ENCODE data around the gene METRN. TPM values are rescaled to one million over a fixed set of nuclear protein-coding genes. Genes with fewer than 3 reads are reported as not detected.
"Not testable (repeated sequence)": the region's sequence is repeated elsewhere in the genome, so short reads cannot be mapped to it uniquely, and the experiment has no call there.

METRN gene
- total and polyA plus RNA-seq, 4 experiments from 2014 or later, result 6.9 to 18.8 (median 8.0) TPM

GRCh38 chr16:684961-685696, 29.8 kb upstream of the METRN start:
- CTCF ChIA-PET (ENCODE audit: partially characterized antibody), result no interaction called here
- intact Hi-C loops (cut with micrococcal nuclease), result loop anchor here (1.0 to 2.0 kb wide), 2 partner anchors 17 to 36 kb away; partner anchors contain the start of genes RHOT2 and WDR90
- H3K4me1 Mint-ChIP-seq, result peaks cover 5 to 47% (median 29%) of the 10 kb centered on the region in 4 donors

GRCh38 chr16:685967-686366, 29.0 kb upstream of the METRN start:
- no peaks in the 10 kb centered on the region for H3K27me3 ChIP-seq (ENCODE audit: insufficient read depth, low read length)
- Mint-ChIP-seq H3K27me3 (no peaks in the 10 kb centered on the region), H3K36me3 (peaks cover 4 to 18% of the 10 kb centered on the region in 2 donors), H3K4me1 (peaks cover 9 to 54% (median 32%) of the 10 kb centered on the region in 4 donors), H3K4me3 (peak overlapping the region in 5 of 8 donors; percentile 9 to 59 (median 46)), H3K27ac (peak overlapping the region in 2 of 7 donors; percentile 48 to 72), H3K9me3 (peaks cover 0 to 1% (median 0%) of the 10 kb centered on the region in 8 donors)
- no peak overlapping the region for H3K4me3 ChIP-seq (ENCODE audit: low read length in 2 of 2)
- H3K9me3 ChIP-seq (ENCODE audit: control insufficient read depth in 1 of 2, low read length in 2 of 2), result no peaks in the 10 kb centered on the region
- peaks cover 12% of the 10 kb centered on the region for H3K36me3 ChIP-seq (ENCODE audit: insufficient read depth, low read length)
- peaks cover 65% of the 10 kb centered on the region for H3K4me1 ChIP-seq (ENCODE audit: insufficient read depth, low read length)
- intact Hi-C loops (cut with micrococcal nuclease), result loop anchor here (2.0 kb wide), 1 partner anchor 37 kb away; the partner anchor contains the start of gene WDR90
- DNase-seq, result no peak
- POLR2A ChIA-PET (ENCODE audit: partially characterized antibody), result interaction anchor here (1.0 to 10.2 kb wide), 2 partner anchors 7 to 13 kb away, joined by 3 to 212 read pairs; partner anchors contain the start of gene WDR24
- no peak overlapping the region for H3K27ac ChIP-seq (ENCODE audit: low read depth, low read length)
- CTCF ChIA-PET (ENCODE audit: partially characterized antibody), result interaction anchor here (1.0 kb wide), 2 partner anchors 9 to 26 kb away, joined by 3 to 4 read pairs; no protein-coding TSS in a partner anchor

More at GRCh38 chr16:684961-685696, 29.8 kb upstream of the METRN start:
- Mint-ChIP-seq H3K9me3 (peaks cover 0 to 1% (median 0%) of the 10 kb centered on the region in 8 donors), H3K36me3 (peaks cover 4 to 17% of the 10 kb centered on the region in 2 donors), H3K27me3 (no peaks in the 10 kb centered on the region), H3K4me3 (peak overlapping the region in 2 of 8 donors; percentile 10 to 29), H3K27ac (peak overlapping the region in 1 of 7 donors; percentile 86)
- POLR2A ChIA-PET (ENCODE audit: partially characterized antibody), result interaction anchor here (0.8 to 10.2 kb wide), 8 partner anchors 8 to 48 kb away, joined by 3 to 212 read pairs (median 7); partner anchors contain the start of genes RHBDL1, RHOT2 and WDR24
- Histone ChIP-seq H3K36me3 (ENCODE audit: insufficient read depth, low read length) (peaks cover 12% of the 10 kb centered on the region), H3K9me3 (ENCODE audit: control insufficient read depth in 1 of 2, low read length in 2 of 2) (no peaks in the 10 kb centered on the region), H3K4me1 (ENCODE audit: insufficient read depth, low read length) (peaks cover 62% of the 10 kb centered on the region), H3K27ac (ENCODE audit: low read depth, low read length) (no peak overlapping the region), H3K27me3 (ENCODE audit: insufficient read depth, low read length) (no peaks in the 10 kb centered on the region), H3K4me3 (ENCODE audit: low read length in 2 of 2) (no peak overlapping the region)
- no peak for DNase-seq

- peaks cover 4 to 11% of the 10 kb centered on the region in 2 donors for H3K36me3 Mint-ChIP-seq
- Histone ChIP-seq H3K4me1 (ENCODE audit: insufficient read depth, low read length) (peaks cover 58% of the 10 kb centered on the region), H3K36me3 (ENCODE audit: insufficient read depth, low read length) (peaks cover 9% of the 10 kb centered on the region), H3K9me3 (ENCODE audit: control insufficient read depth in 1 of 2, low read length in 2 of 2) (no peaks in the 10 kb centered on the region), H3K27me3 (ENCODE audit: insufficient read depth, low read length) (no peaks in the 10 kb centered on the region), H3K4me3 (ENCODE audit: low read length in 2 of 2) (no peak overlapping the region), H3K27ac (ENCODE audit: low read depth, low read length) (no peak overlapping the region)
- ChIA-PET CTCF (ENCODE audit: partially characterized antibody) (interaction anchor here (1.0 kb wide), 2 partner anchors 9 to 26 kb away, joined by 3 to 4 read pairs; no protein-coding TSS in a partner anchor), POLR2A (ENCODE audit: partially characterized antibody) (interaction anchor here (1.0 to 10.2 kb wide), 2 partner anchors 6 to 14 kb away, joined by 3 to 212 read pairs; partner anchors contain the start of gene WDR24)
- intact Hi-C loops (cut with micrococcal nuclease), result no loop called here
- DNase-seq, result no peak
- no peak overlapping the region for H3K27ac Mint-ChIP-seq
- H3K4me3 Mint-ChIP-seq, result peak overlapping the region in 3 of 8 donors; percentile 17 to 59 (median 51)
- peaks cover 10 to 51% (median 28%) of the 10 kb centered on the region in 4 donors for H3K4me1 Mint-ChIP-seq
- H3K27me3 Mint-ChIP-seq, result no peaks in the 10 kb centered on the region
- peaks cover 0 to 3% (median 0%) of the 10 kb centered on the region in 8 donors for H3K9me3 Mint-ChIP-seq
These were observed 28.3 kb upstream of the METRN start for GRCh38 chr16:686459-687260.

GRCh38 chr16:687499-687898, 27.4 kb upstream of the METRN start:
- Histone ChIP-seq H3K4me3 (ENCODE audit: low read length in 2 of 2) (no peak overlapping the region), H3K4me1 (ENCODE audit: insufficient read depth, low read length) (peaks cover 50% of the 10 kb centered on the region), H3K27ac (ENCODE audit: low read depth, low read length) (no peak overlapping the region), H3K9me3 (ENCODE audit: control insufficient read depth in 1 of 2, low read length in 2 of 2) (no peaks in the 10 kb centered on the region), H3K36me3 (ENCODE audit: insufficient read depth, low read length) (peaks cover 4% of the 10 kb centered on the region), H3K27me3 (ENCODE audit: insufficient read depth, low read length) (no peaks in the 10 kb centered on the region)
- ChIA-PET POLR2A (ENCODE audit: partially characterized antibody) (interaction anchor here (0.9 to 10.2 kb wide), 3 partner anchors 5 to 27 kb away, joined by 4 to 212 read pairs (median 5); partner anchors contain the start of genes METRN, RHBDL1 and WDR24), CTCF (ENCODE audit: partially characterized antibody) (interaction anchor here (0.8 kb wide), 1 partner anchor 34 kb away, joined by 3 read pairs; the partner anchor contains the start of gene ANTKMT)
- peak overlapping the region in 2 of 8 donors; percentile 2 to 30 for H3K4me3 Mint-ChIP-seq
- no peak for DNase-seq
- no peak overlapping the region for H3K27ac Mint-ChIP-seq
- peaks cover 1 to 6% of the 10 kb centered on the region in 2 donors for H3K36me3 Mint-ChIP-seq
- intact Hi-C loops (cut with micrococcal nuclease), result no loop called here
- peaks cover 11 to 43% (median 28%) of the 10 kb centered on the region in 4 donors for H3K4me1 Mint-ChIP-seq
- H3K27me3 Mint-ChIP-seq, result no peaks in the 10 kb centered on the region
- peaks cover 0 to 1% (median 0%) of the 10 kb centered on the region in 8 donors for H3K9me3 Mint-ChIP-seq

- Mint-ChIP-seq H3K4me3 (peak overlapping the region; percentile 89 to 94 (median 90)), H3K27me3 (no peaks in the 10 kb centered on the region), H3K36me3 (peaks cover 0 to 2% of the 10 kb centered on the region in 2 donors), H3K4me1 (peaks cover 10 to 41% (median 27%) of the 10 kb centered on the region in 4 donors), H3K27ac (peak overlapping the region; percentile 88 to 93 (median 92)), H3K9me3 (peaks cover 0 to 1% (median 0%) of the 10 kb centered on the region in 8 donors)
- Histone ChIP-seq H3K4me3 (ENCODE audit: low read length in 2 of 2) (peak overlapping the region; percentile 70 to 93), H3K27me3 (ENCODE audit: insufficient read depth, low read length) (no peaks in the 10 kb centered on the region), H3K36me3 (ENCODE audit: insufficient read depth, low read length) (no peaks in the 10 kb centered on the region), H3K27ac (ENCODE audit: low read depth, low read length) (peak overlapping the region; percentile 64), H3K4me1 (ENCODE audit: insufficient read depth, low read length) (peaks cover 38% of the 10 kb centered on the region), H3K9me3 (ENCODE audit: control insufficient read depth in 1 of 2, low read length in 2 of 2) (no peaks in the 10 kb centered on the region)
- POLR2A ChIA-PET (ENCODE audit: partially characterized antibody), result interaction anchor here (1.5 to 8.0 kb wide), 13 partner anchors 7 to 53 kb away, joined by 4 to 212 read pairs (median 8); partner anchors contain the start of genes ANTKMT, CCDC78, HAGHL and JMJD8
- CTCF ChIA-PET (ENCODE audit: partially characterized antibody), result interaction anchor here (1.0 to 1.8 kb wide), 3 partner anchors 13 to 23 kb away, joined by 3 to 4 read pairs (median 4); no protein-coding TSS in a partner anchor
- DNase-seq, result no peak
- intact Hi-C loops (cut with micrococcal nuclease), result no loop called here
These were observed 25.6 kb upstream of the METRN start for GRCh38 chr16:689175-689897.

- H3K36me3 ChIP-seq (ENCODE audit: insufficient read depth, low read length); intact Hi-C loops (cut with micrococcal nuclease); H3K27me3 ChIP-seq (ENCODE audit: insufficient read depth, low read length); H3K36me3 Mint-ChIP-seq; H3K27ac ChIP-seq (ENCODE audit: low read depth, low read length); H3K9me3 ChIP-seq (ENCODE audit: control insufficient read depth in 1 of 2, low read length in 2 of 2); H3K27me3 Mint-ChIP-seq; H3K9me3 Mint-ChIP-seq; CTCF ChIA-PET (ENCODE audit: partially characterized antibody); H3K4me3 ChIP-seq (ENCODE audit: low read length in 2 of 2); DNase-seq: not testable (repeated sequence)
- H3K4me1 Mint-ChIP-seq, result peaks cover 14 to 46% (median 30%) of the 10 kb centered on the region in 4 donors
- peak overlapping the region; percentile 62 to 94 (median 89) for H3K4me3 Mint-ChIP-seq
- H3K4me1 ChIP-seq (ENCODE audit: insufficient read depth, low read length), result peaks cover 34% of the 10 kb centered on the region
- POLR2A ChIA-PET (ENCODE audit: partially characterized antibody), result interaction anchor here (2.4 to 8.0 kb wide), 3 partner anchors 9 to 33 kb away, joined by 18 to 212 read pairs (median 166); partner anchors contain the start of genes ANTKMT, CCDC78, HAGHL and JMJD8
- peak overlapping the region in 4 of 7 donors; percentile 57 to 91 (median 84) for H3K27ac Mint-ChIP-seq
These were observed 23.7 kb upstream of the METRN start for GRCh38 chr16:691242-691641.
